Caki2 (cell line): ENCODE data around the gene MAP4K3. TPM values are rescaled to one million over a fixed set of nuclear protein-coding genes. Genes with fewer than 3 reads are reported as not detected.
A peak's percentile ranks its signal among the peaks of the same experiment; 100 is the strongest.

Experiments used
- DNase-seq: peaks from one replicate; pipeline ENCODE4 v3.0.0-alpha.2; 2015; ENCODE audit warnings: low read depth
- in situ Hi-C: cut with HindIII; loops from 2 replicates; pipeline ENCODE4 v1.10.0; 2016; ENCODE audit warnings: low sequenced_read_pairs, low pct_unique_long_range_greater_than_20kb, mixed read lengths
- total RNA-seq: library from RNA; depleted of rRNA; stranded (reverse); fragments of >200 nt; shearing (Covaris generic); gene quantifications from 2 replicates; pipeline ENCODE4 v1.2.3, GENCODE V29; 2014; ENCODE audit warnings: low replicate concordance; rRNA removed

Gene MAP4K3
- total RNA-seq = 16.7 and 54.2 TPM in 2 replicates

GRCh38 chr2:39436592-39437521, at the start of gene MAP4K3:
Gene MAP4K3, minus strand, starts transcription at chr2:39437285. Its CDS starts 298 bp downstream, at chr2:39436987.
- in situ Hi-C loops = no loop called here

GRCh38 chr2:39486071-39486470, 49.0 kb upstream of the MAP4K3 start:
- in situ Hi-C loops = no loop called here

More at GRCh38 chr2:39436592-39437521, at the start of gene MAP4K3:
- peak; percentile 97 for DNase-seq

GRCh38 chr2:39484620-39485495, 47.8 kb upstream of the MAP4K3 start:
- no peak for DNase-seq
- in situ Hi-C loops = no loop called here

More at GRCh38 chr2:39486071-39486470, 49.0 kb upstream of the MAP4K3 start:
- no peak for DNase-seq

- in situ Hi-C loops = no loop called here
- no peak for DNase-seq
These were observed 47.1 kb upstream of the MAP4K3 start for GRCh38 chr2:39484206-39484605.

GRCh38 chr2:39483534-39483933, 46.4 kb upstream of the MAP4K3 start:
- in situ Hi-C loops = no loop called here
- no peak for DNase-seq

GRCh38 chr2:39481611-39482010, 44.5 kb upstream of the MAP4K3 start:
- in situ Hi-C loops = no loop called here
- DNase-seq = peak; percentile 41

GRCh38 chr2:39479696-39480095, 42.6 kb upstream of the MAP4K3 start:
- DNase-seq = no peak
- in situ Hi-C loops = no loop called here

GRCh38 chr2:39479053-39479670, 42.1 kb upstream of the MAP4K3 start:
- in situ Hi-C loops = no loop called here

GRCh38 chr2:39476524-39476923, 39.4 kb upstream of the MAP4K3 start:
- no peak for DNase-seq
- in situ Hi-C loops = no loop called here

More at GRCh38 chr2:39479053-39479670, 42.1 kb upstream of the MAP4K3 start:
- no peak for DNase-seq

GRCh38 chr2:39475006-39475405, 37.9 kb upstream of the MAP4K3 start:
- no peak for DNase-seq
- in situ Hi-C loops = no loop called here

GRCh38 chr2:39470580-39470979, 33.5 kb upstream of the MAP4K3 start:
- in situ Hi-C loops = no loop called here
- DNase-seq = no peak

- in situ Hi-C loops = no loop called here
- DNase-seq = no peak
These were observed 32.7 kb upstream of the MAP4K3 start for GRCh38 chr2:39469807-39470206.

- in situ Hi-C loops = no loop called here
- DNase-seq = no peak
These were observed 31.7 kb upstream of the MAP4K3 start for GRCh38 chr2:39468579-39469451.

GRCh38 chr2:39466311-39466710, 29.2 kb upstream of the MAP4K3 start:
- DNase-seq = no peak
- in situ Hi-C loops = no loop called here

- in situ Hi-C loops = no loop called here
- no peak for DNase-seq
These were observed 27.8 kb upstream of the MAP4K3 start for GRCh38 chr2:39464864-39465263.

GRCh38 chr2:39455826-39456225, 18.7 kb upstream of the MAP4K3 start:
- in situ Hi-C loops = no loop called here
- DNase-seq = no peak

- no peak for DNase-seq
- in situ Hi-C loops = no loop called here
These were observed 15.3 kb upstream of the MAP4K3 start for GRCh38 chr2:39452396-39452795.

GRCh38 chr2:39451954-39452353, 14.9 kb upstream of the MAP4K3 start:
- in situ Hi-C loops = no loop called here

More at GRCh38 chr2:39451954-39452353, 14.9 kb upstream of the MAP4K3 start:
- DNase-seq = no peak
